BLaER1 treated with 17β-estradiol and CSF1 and Interleukin-3, amounts not matched to agents 10 nM and 100 nM (cell line): ENCODE measurements around the gene TFB2M.
A peak's percentile ranks its signal among the peaks of the same experiment; 100 is the strongest.
"Not testable (repeated sequence)": the region's sequence is repeated elsewhere in the genome, so short reads cannot be mapped to it uniquely, and the experiment has no call there.

Source experiments
- H3K27ac ChIP-seq, 11 experiments: shearing (Covaris generic); formaldehyde crosslinking; 2 replicates each; pipeline ENCODE4 v1.8.1; 2022
- H3K27me3 ChIP-seq, 11 experiments: shearing (Covaris generic); formaldehyde crosslinking; 2 replicates each; pipeline ENCODE4 v1.8.1; 2022
- H3K36me3 ChIP-seq, 11 experiments: shearing (Covaris generic); formaldehyde crosslinking; 2 replicates each; pipeline ENCODE4 v1.8.1; 2022
- H3K4me1 ChIP-seq, 10 experiments: shearing (Covaris generic); formaldehyde crosslinking; 2 replicates each; pipeline ENCODE4 v1.8.1; 2022
- H3K4me2 ChIP-seq, 11 experiments: shearing (Covaris generic); formaldehyde crosslinking; 2 replicates each; pipeline ENCODE4 v1.8.1; 2022
- H3K4me3 ChIP-seq, 10 experiments: shearing (Covaris generic); formaldehyde crosslinking; 2 replicates each; pipeline ENCODE4 v1.8.1; 2022
- H3K9ac ChIP-seq, 11 experiments: shearing (Covaris generic); formaldehyde crosslinking; 2 replicates each; pipeline ENCODE4 v1.8.1; 2022
- H3K9me3 ChIP-seq, 11 experiments: shearing (Covaris generic); formaldehyde crosslinking; replicated peaks in 1 of 11; 2 replicates each; pipeline ENCODE4 v1.8.1; 2022
- H4K20me1 ChIP-seq, 11 experiments: shearing (Covaris generic); formaldehyde crosslinking; 2 replicates each; pipeline ENCODE4 v1.8.1; 2022
- Cebpa-rat ChIP-seq, 11 experiments: shearing (Covaris generic); IDR thresholded peaks; 2 replicates each; pipeline ENCODE4 v1.8.1; 2022

Gene TFB2M

GRCh38 chr1:246599315-246599714, 33.3 kb upstream of the TFB2M start:
- no peaks in the 10 kb centered on the region for H3K4me1 ChIP-seq
- H3K36me3 ChIP-seq, result peaks cover 62 to 99% (median 85%) of the 10 kb centered on the region in 11 experiments
- H3K4me3 ChIP-seq, result no peak overlapping the region
- no peak overlapping the region for H3K27ac ChIP-seq
- no peak overlapping the region for H3K9ac ChIP-seq
- no peak for TF ChIP-seq Cebpa-rat (IDR thresholded peaks at IDR 0.05)
- no peak overlapping the region for H3K4me2 ChIP-seq
- H3K9me3 ChIP-seq, result peaks cover 23 to 48% (median 31%) of the 10 kb centered on the region in 11 experiments
- no peaks in the 10 kb centered on the region for H3K27me3 ChIP-seq
- H4K20me1 ChIP-seq, result peaks cover 0 to 59% (median 0%) of the 10 kb centered on the region in 11 experiments; a peak in 5 of 22 replicates

- TF ChIP-seq Cebpa-rat (IDR thresholded peaks at IDR 0.05), result no peak
- Histone ChIP-seq H3K27ac (no peak overlapping the region), H3K9ac (no peak overlapping the region), H3K4me3 (no peak overlapping the region), H3K4me2 (no peak overlapping the region), H3K36me3 (peaks cover 62 to 99% (median 85%) of the 10 kb centered on the region in 11 experiments), H3K27me3 (no peaks in the 10 kb centered on the region), H4K20me1 (peaks cover 0 to 70% (median 0%) of the 10 kb centered on the region in 11 experiments; a peak in 5 of 22 replicates), H3K4me1 (no peaks in the 10 kb centered on the region), H3K9me3 (peaks cover 9 to 35% (median 18%) of the 10 kb centered on the region in 11 experiments)
Observed at GRCh38 chr1:246597971-246598370, 31.9 kb upstream of the TFB2M start.

DNA sequence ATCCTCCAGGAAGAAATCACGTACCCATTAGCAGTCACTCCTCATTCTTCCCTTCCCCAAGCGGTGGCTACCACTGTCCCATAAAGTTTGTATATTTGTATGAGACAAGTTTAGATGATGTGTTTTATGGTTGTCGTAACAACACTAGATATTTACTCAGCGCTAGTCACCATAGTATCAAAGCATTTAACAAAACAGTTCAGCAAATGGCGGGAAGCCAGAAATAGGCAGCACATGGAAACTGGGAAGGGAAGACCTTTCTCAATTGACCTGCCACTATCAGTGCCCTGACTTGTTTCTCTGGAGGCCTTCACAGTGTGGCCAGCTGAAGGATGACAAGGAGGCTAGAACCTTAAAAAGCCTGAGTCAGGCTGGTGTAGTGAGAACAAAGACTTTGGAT, 31.3 kb upstream of the TFB2M start:
- H3K4me3 ChIP-seq, result no peak overlapping the region
- peaks cover 63 to 99% (median 84%) of the 10 kb centered on the region in 11 experiments for H3K36me3 ChIP-seq
- H3K27me3 ChIP-seq, result no peaks in the 10 kb centered on the region
- no peak overlapping the region for H3K9ac ChIP-seq
- no peak overlapping the region for H3K27ac ChIP-seq
- H4K20me1 ChIP-seq, result peaks cover 0 to 67% (median 0%) of the 10 kb centered on the region in 11 experiments; a peak in 5 of 22 replicates
- H3K4me1 ChIP-seq, result no peaks in the 10 kb centered on the region
- no peak for TF ChIP-seq Cebpa-rat (IDR thresholded peaks at IDR 0.05)
- H3K4me2 ChIP-seq, result no peak overlapping the region
- peaks cover 3 to 28% (median 12%) of the 10 kb centered on the region in 11 experiments; a peak in 20 of 22 replicates for H3K9me3 ChIP-seq

DNA sequence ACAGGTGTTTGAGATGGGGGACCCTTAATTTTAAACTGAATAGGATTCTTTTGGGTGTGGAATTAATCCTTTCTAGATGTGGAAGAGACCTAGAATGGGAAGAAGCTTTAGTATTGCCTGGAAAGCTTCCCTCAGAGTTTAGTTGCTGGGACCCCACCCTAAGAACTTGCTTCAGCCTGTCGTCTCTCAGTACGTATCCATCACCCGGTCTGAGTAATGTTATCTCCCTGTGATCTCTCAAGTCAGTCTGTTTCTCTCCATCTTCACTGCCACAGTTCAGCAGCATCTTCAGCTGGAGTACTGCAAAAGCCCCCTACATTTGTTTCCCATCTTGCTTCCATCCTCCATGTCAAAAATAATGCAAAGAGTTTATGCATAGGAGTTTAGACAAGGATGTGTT, 29.1 kb upstream of the TFB2M start:
- Histone ChIP-seq H3K4me1 (no peaks in the 10 kb centered on the region), H3K4me3 (no peak overlapping the region), H4K20me1 (peaks cover 0 to 55% (median 0%) of the 10 kb centered on the region in 11 experiments; a peak in 5 of 22 replicates), H3K4me2 (no peak overlapping the region), H3K9me3 (peaks cover 6 to 33% (median 24%) of the 10 kb centered on the region in 11 experiments), H3K36me3 (peaks cover 72 to 99% (median 89%) of the 10 kb centered on the region in 11 experiments), H3K27ac (no peak overlapping the region), H3K27me3 (no peaks in the 10 kb centered on the region), H3K9ac (no peak overlapping the region)
- no peak for TF ChIP-seq Cebpa-rat (IDR thresholded peaks at IDR 0.05)

DNA sequence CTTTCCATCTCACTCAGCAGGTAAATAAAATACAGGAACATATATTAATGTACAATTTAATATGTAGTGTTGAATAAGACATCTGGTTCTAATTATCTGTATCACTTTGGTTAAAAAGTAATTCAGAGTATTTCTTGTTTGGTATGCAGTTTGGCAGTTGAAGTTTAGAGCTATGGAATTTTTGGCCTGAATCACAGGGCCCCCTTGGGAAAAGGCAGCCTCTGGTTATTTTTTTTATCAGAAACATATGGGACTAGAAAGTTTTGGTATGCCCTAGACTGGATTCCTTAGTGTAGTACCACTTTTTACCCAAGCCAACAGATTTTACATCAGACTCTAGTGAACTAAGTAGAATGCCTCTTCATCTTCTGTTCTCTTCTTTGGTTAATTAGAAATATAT, 26.6 kb upstream of the TFB2M start:
- Histone ChIP-seq H3K9ac (no peak overlapping the region), H3K9me3 (peaks cover 10 to 46% (median 32%) of the 10 kb centered on the region in 11 experiments), H3K27ac (no peak overlapping the region), H3K27me3 (no peaks in the 10 kb centered on the region), H3K36me3 (peaks cover 70 to 81% (median 76%) of the 10 kb centered on the region in 11 experiments), H3K4me2 (no peak overlapping the region), H3K4me1 (peaks cover 0 to 9% (median under 1%) of the 10 kb centered on the region in 10 experiments; a peak in 9 of 20 replicates), H3K4me3 (no peak overlapping the region), H4K20me1 (peaks cover 0 to 30% (median 0%) of the 10 kb centered on the region in 11 experiments; a peak in 3 of 22 replicates)
- no peak for TF ChIP-seq Cebpa-rat (IDR thresholded peaks at IDR 0.05)

GRCh38 chr1:246591958-246592357, 25.9 kb upstream of the TFB2M start:
- Histone ChIP-seq H3K4me1 (peaks cover 0 to 16% (median 4%) of the 10 kb centered on the region in 10 experiments; a peak in 10 of 20 replicates), H3K4me2 (no peak overlapping the region)
- TF ChIP-seq Cebpa-rat (IDR thresholded peaks at IDR 0.05), result no peak

GRCh38 chr1:246591504-246591903, 25.4 kb upstream of the TFB2M start:
- Histone ChIP-seq H3K4me2 (no peak overlapping the region), H3K4me1 (peaks cover 0 to 21% (median 4%) of the 10 kb centered on the region in 10 experiments; a peak in 10 of 20 replicates), H3K27ac (no peak overlapping the region), H3K27me3 (no peaks in the 10 kb centered on the region), H4K20me1 (peaks cover 0 to 34% (median 0%) of the 10 kb centered on the region in 11 experiments; a peak in 4 of 22 replicates), H3K4me3 (no peak overlapping the region), H3K9ac (no peak overlapping the region), H3K9me3 (peaks cover 10 to 41% (median 32%) of the 10 kb centered on the region in 11 experiments), H3K36me3 (peaks cover 58 to 72% (median 64%) of the 10 kb centered on the region in 11 experiments)
- no peak for TF ChIP-seq Cebpa-rat (IDR thresholded peaks at IDR 0.05)

More at GRCh38 chr1:246591958-246592357, 25.9 kb upstream of the TFB2M start:
- H3K27ac ChIP-seq, result no peak overlapping the region
- peaks cover 0 to 31% (median 0%) of the 10 kb centered on the region in 11 experiments; a peak in 5 of 22 replicates for H4K20me1 ChIP-seq
- H3K9ac ChIP-seq, result no peak overlapping the region
- H3K36me3 ChIP-seq, result peaks cover 63 to 74% (median 69%) of the 10 kb centered on the region in 11 experiments
- no peak overlapping the region for H3K4me3 ChIP-seq
- H3K9me3 ChIP-seq, result peaks cover 10 to 41% (median 32%) of the 10 kb centered on the region in 11 experiments
- no peaks in the 10 kb centered on the region for H3K27me3 ChIP-seq

- H3K4me2 ChIP-seq, result no peak overlapping the region
- H3K4me1 ChIP-seq, result peaks cover 0 to 21% (median 4%) of the 10 kb centered on the region in 10 experiments; a peak in 10 of 20 replicates
- no peak for TF ChIP-seq Cebpa-rat (IDR thresholded peaks at IDR 0.05)
- H3K27ac ChIP-seq, result no peak overlapping the region
- no peak overlapping the region for H3K9ac ChIP-seq
- peaks cover 10 to 38% (median 29%) of the 10 kb centered on the region in 11 experiments for H3K9me3 ChIP-seq
- no peaks in the 10 kb centered on the region for H3K27me3 ChIP-seq
- H3K36me3 ChIP-seq, result peaks cover 55 to 67% (median 60%) of the 10 kb centered on the region in 11 experiments
- peaks cover 0 to 34% (median 0%) of the 10 kb centered on the region in 11 experiments; a peak in 4 of 22 replicates for H4K20me1 ChIP-seq
- no peak overlapping the region for H3K4me3 ChIP-seq
Observed at GRCh38 chr1:246591047-246591446, 25.0 kb upstream of the TFB2M start.

DNA sequence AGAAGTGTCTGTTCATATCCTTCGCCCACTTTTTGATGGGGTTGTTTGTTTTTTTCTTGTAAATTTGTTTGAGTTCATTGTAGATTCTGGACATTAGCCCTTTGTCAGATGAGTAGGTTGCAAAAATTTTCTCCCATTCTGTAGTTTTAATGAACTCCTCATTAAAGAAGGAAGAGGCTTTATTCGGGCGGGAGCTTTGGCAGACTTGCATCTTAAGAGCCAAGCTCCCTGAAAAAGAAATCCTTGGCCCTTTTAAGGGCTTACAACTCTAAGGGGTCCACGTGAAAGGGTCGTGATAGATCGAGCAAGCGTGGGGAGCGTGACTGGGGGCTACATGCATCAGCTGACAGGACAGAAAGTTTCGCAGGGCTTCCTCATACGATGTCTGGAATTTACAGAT, 23.9 kb upstream of the TFB2M start:
- H3K4me2 ChIP-seq, H3K9ac ChIP-seq, H3K27ac ChIP-seq, H3K27me3 ChIP-seq: not testable (repeated sequence)
- H3K4me1 ChIP-seq, result peaks cover 0 to 21% (median 4%) of the 10 kb centered on the region in 10 experiments; a peak in 10 of 20 replicates
- H3K9me3 ChIP-seq, result peaks cover 10 to 35% (median 28%) of the 10 kb centered on the region in 11 experiments
- H3K4me3 ChIP-seq, result peak overlapping the region in 1 of 10 experiments; percentile 9; a peak in 1 of 20 replicates
- peaks cover 50 to 64% (median 57%) of the 10 kb centered on the region in 11 experiments for H3K36me3 ChIP-seq
- H4K20me1 ChIP-seq, result peaks cover 0 to 39% (median 0%) of the 10 kb centered on the region in 11 experiments; a peak in 5 of 22 replicates
